AG09319 (cell line): ENCODE data around the gene OXNAD1.

Source experiments
- DNase-seq: peaks from one replicate; pipeline ENCODE4 v3.0.0-alpha.2; 2010; ENCODE audit warnings: low read depth; ENCODE audit errors: extremely low read depth
- CTCF ChIP-seq: IDR thresholded peaks from 2 replicates; pipeline ENCODE4 v1.5.1; 2011; ENCODE audit warnings: low read depth, mild to moderate bottlenecking, inconsistent platforms, low read length, moderate library complexity

Gene OXNAD1

GRCh38 chr3:16326724-16327349 lies 61.8 kb downstream of the OXNAD1 start:
- TF ChIP-seq CTCF, result no peak
- DNase-seq, result no peak

GRCh38 chr3:16328124-16328523 lies 63.1 kb downstream of the OXNAD1 start:
- TF ChIP-seq CTCF, result no peak
- DNase-seq, result no peak

GRCh38 chr3:16329036-16329825 lies 64.2 kb downstream of the OXNAD1 start:
- TF ChIP-seq CTCF, result no peak
- no peak for DNase-seq

GRCh38 chr3:16329826-16330129 lies 64.8 kb downstream of the OXNAD1 start:
- TF ChIP-seq CTCF, result no peak
- DNase-seq, result no peak

GRCh38 chr3:16330351-16330750 lies 65.3 kb downstream of the OXNAD1 start:
- DNase-seq, result no peak

GRCh38 chr3:16331319-16331883 lies 66.4 kb downstream of the OXNAD1 start:
- no peak for DNase-seq
- no peak for TF ChIP-seq CTCF

More at GRCh38 chr3:16330351-16330750, 65.3 kb downstream of the OXNAD1 start:
- TF ChIP-seq CTCF, result no peak

- no peak for DNase-seq
- no peak for TF ChIP-seq CTCF
Measured at GRCh38 chr3:16332904-16333426, 68.0 kb downstream of the OXNAD1 start.
